ENCODE results near the gene PLXNC1.
A peak's percentile ranks its signal among the peaks of the same experiment; 100 is the strongest.

Gene PLXNC1

GRCh38 chr12:94261119-94261518 lies 112.7 kb downstream of the PLXNC1 start:
- Mint-ChIP-seq H3K27me3 (ENCODE audit: low read depth) (peaks cover 4% of the 10 kb centered on the region), H3K9me3 (no peaks in the 10 kb centered on the region), H3K27ac (peak overlapping the region; percentile 98 to 100 (median 100)), H3K36me3 (ENCODE audit: low read depth) (peaks cover 6% of the 10 kb centered on the region), H3K4me1 (peaks cover 68% of the 10 kb centered on the region), H3K4me3 (peak overlapping the region in 1 of 3 experiments; percentile 37)
- no peak for TF ChIP-seq CTCF (IDR thresholded peaks at IDR 0.05; ENCODE audit: unreplicated experiment in 3 of 3)

- Mint-ChIP-seq H3K27ac (peak overlapping the region; percentile 98 to 100 (median 100)), H3K27me3 (ENCODE audit: low read depth) (peaks cover 4% of the 10 kb centered on the region), H3K9me3 (no peaks in the 10 kb centered on the region), H3K36me3 (ENCODE audit: low read depth) (peaks cover 1% of the 10 kb centered on the region), H3K4me3 (peak overlapping the region in 2 of 3 experiments; percentile 81 to 86), H3K4me1 (peaks cover 67% of the 10 kb centered on the region)
- no peak for TF ChIP-seq CTCF (IDR thresholded peaks at IDR 0.05; ENCODE audit: unreplicated experiment in 3 of 3)
These were observed 113.4 kb downstream of the PLXNC1 start for GRCh38 chr12:94261786-94262185.

DNA sequence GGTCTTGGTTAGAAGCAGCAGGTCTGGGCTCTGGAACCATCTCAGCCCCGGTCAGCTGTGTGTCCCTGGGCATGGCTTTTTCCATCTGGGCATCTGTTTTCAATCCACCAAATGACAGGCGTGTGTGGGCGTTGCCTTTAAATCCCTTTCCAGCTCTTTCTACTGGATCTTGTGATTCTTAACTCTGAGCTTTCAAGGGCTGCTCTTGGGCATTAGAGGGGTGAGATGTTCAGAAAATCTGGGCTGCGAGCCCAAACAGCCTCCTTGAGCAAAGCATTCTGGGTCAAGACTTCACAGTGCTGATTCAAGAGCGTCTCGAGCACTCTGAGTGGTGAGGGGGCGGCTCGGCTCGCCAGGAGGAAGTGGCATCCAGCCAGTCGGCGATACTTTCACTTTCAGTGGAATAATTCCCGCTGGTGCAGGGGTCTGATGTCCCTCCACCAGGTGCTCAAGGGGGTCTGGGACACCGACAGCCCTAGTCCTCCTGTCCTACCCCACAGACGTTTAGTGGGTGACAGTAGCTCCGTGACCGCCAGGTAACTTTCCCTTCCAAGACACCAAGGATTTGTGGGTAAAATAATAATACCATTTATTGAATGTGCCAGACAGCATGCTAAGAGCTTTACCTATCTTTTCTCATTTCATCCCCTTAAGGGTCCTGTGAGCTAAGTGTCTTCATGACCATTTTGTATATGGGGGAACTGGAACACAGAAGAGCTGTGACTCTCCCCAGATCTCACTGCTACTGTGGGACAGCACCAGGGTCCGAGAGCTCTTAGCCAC lies 114.0 kb downstream of the PLXNC1 start:
- Mint-ChIP-seq H3K27me3 (ENCODE audit: low read depth) (peaks cover 1% of the 10 kb centered on the region), H3K4me1 (peaks cover 68% of the 10 kb centered on the region), H3K9me3 (no peaks in the 10 kb centered on the region), H3K36me3 (ENCODE audit: low read depth) (no peaks in the 10 kb centered on the region), H3K4me3 (peak overlapping the region; percentile 61 to 86 (median 81)), H3K27ac (peak overlapping the region; percentile 98 to 100 (median 100))
- TF ChIP-seq CTCF (IDR thresholded peaks at IDR 0.05; ENCODE audit: unreplicated experiment in 3 of 3) = no peak

- H3K27me3 Mint-ChIP-seq (ENCODE audit: low read depth) = no peaks in the 10 kb centered on the region
- no peaks in the 10 kb centered on the region for H3K36me3 Mint-ChIP-seq (ENCODE audit: low read depth)
- no peak for TF ChIP-seq CTCF (IDR thresholded peaks at IDR 0.05; ENCODE audit: unreplicated experiment in 3 of 3)
- H3K27ac Mint-ChIP-seq = peak overlapping the region; percentile 98 to 100 (median 100)
- H3K4me3 Mint-ChIP-seq = peak overlapping the region in 2 of 3 experiments; percentile 81 to 86
- H3K9me3 Mint-ChIP-seq = no peaks in the 10 kb centered on the region
- H3K4me1 Mint-ChIP-seq = peaks cover 76% of the 10 kb centered on the region
These were observed 114.8 kb downstream of the PLXNC1 start for GRCh38 chr12:94263011-94263811.

DNA sequence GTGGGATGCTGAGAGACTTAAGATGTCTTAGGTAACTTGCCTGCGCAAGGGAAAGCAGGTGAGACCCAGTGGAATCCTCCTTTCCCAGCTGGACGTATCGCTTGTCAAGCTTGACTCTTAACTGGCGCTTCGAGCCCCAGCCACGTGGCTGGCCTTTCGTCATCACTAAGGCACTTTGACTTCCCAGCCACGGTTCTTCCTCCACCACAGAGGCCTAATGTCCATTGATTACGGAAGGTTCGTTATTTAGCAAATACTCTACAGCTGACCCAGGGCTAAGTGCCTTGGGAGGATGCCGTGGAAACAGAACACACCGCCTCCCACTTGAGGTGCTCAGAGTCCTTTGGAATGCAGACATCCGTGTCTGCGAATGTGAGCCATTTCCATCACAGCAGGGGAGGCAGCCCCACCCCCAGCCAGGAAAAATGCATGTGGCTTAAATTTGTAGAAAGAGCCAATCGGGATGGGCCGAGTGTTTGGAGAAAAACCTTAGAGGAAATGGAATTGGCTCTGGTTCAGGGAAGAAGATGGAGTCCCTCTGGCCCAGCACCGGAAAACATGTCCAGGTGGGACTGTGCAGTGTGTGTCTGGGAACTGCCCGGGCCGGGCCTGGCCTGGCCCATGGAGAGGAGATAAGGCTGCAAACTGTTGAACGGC lies 115.7 kb downstream of the PLXNC1 start:
- Mint-ChIP-seq H3K27me3 (ENCODE audit: low read depth) (no peaks in the 10 kb centered on the region), H3K27ac (peak overlapping the region; percentile 98 to 100 (median 100)), H3K9me3 (no peaks in the 10 kb centered on the region), H3K36me3 (ENCODE audit: low read depth) (no peaks in the 10 kb centered on the region), H3K4me3 (peak overlapping the region in 2 of 3 experiments; percentile 61), H3K4me1 (peaks cover 83% of the 10 kb centered on the region)
- TF ChIP-seq CTCF (IDR thresholded peaks at IDR 0.05; ENCODE audit: unreplicated experiment in 3 of 3) = no peak

Measured in nephron (organoid).